ENCODE measurements around the gene PKD1L1.

The PKD1L1 gene

DNA sequence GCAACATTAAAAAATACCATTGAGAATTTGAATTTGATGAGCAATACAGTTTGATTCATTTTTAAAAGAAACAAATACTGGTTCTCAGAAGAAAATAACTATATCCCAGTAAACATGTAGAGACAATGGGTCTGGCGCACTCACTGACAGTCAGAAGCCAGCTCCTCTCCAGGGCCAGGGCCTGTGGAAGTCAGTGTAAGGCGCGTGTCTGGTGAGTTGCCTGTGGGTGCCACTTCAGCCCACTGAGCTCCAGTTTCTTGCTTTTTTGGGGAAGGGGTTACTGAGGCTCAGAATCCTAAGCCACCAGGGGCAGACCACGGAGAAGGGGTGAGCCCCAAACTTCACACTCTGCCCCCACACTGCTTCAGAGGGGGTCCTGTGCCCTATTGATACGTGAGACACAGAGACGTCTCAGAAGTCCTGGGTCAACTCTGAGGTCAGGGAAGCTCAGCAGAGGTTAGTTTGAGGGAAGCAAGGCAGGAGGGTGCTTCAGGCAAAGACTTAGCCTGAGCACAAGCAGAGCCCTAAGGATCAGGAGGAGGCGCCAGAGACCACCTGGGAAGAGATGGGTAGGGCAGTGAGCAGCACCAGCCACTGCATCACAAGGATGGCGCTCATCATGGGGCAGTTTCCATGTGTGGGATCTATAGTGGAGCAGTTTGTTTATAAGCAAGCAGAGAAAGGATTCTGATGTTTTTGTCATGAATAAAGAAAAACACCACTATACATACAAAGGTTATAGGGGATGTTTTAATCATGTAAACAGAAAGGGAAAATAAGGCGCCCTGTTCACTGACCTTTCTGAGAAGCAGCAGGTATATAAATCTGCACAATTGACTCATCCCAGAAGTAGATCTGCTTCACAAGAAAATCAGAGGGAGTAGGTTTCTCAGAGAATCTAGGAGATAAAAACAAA is 95.7 kb downstream of the PKD1L1 start:
- DNase-seq: no peak

DNA sequence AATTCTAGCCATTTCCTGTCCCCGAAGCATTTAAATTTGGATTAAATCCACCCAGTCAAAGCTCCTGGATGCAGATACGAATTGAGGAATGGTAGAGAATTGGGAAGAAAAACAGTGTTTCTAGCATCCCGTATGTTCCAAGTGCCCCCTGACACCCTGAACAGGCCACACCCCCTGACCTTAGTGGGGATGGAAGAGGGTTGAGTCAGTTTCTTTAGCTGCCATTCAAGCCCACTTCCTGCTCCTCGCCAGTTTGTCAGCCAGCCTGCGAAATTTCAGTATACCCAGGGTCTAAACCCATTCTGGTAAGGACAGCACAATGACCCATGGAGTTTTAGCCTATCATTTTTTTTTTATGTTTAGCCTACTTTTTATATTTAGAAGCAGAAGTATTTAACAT is 101.1 kb downstream of the PKD1L1 start:
- no peak for DNase-seq

DNA sequence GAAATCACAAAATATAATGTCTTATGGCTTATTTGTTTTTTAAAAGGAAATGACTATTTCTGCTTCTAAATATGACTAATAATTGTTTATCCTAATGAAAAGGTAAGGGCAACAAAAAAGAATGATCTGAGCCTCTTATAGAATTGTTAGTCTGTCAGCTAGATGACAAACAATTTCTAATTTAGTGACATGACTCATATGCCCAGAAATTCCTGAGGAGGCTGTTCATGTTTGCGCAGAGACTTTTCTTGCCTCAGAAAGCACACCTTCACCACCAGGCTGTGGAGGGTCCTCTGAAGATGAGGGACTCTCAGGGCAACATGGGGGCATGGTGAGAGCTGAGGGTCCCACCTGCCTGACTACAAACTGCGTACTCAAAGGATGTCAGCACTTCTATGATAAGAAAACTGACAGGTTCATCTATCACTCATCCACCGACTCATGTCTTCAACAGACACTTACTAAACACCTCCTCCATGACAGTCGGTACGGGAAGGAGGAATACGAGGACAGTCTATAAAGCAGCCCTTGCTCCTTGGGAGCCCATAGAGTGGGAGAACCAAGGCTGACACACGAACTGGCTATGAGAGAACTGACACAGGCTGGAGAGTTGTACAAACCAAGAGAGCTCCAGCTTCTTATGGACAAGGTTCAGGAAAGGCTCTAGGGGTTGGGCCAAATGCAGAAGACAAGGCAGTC is 102.0 kb downstream of the PKD1L1 start:
- no peak for DNase-seq

DNA sequence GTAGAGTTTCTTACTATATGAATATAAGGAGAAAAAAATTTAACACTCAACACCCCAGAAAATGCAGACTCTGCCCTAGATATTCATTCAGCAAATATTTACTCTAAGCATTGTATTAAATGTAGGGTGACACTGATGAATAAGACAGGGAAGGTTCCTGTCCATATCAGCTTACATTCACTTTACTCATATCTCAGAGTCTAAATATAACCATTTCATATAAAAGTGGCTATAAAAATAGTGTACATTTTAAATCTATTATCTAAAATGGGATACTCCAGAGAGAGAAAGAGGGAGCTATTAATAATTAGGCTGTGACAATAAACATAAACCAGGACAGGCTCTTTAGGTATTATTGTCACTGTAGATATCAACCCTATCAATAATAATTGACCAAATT is 104.0 kb downstream of the PKD1L1 start:
- no peak for DNase-seq

DNA sequence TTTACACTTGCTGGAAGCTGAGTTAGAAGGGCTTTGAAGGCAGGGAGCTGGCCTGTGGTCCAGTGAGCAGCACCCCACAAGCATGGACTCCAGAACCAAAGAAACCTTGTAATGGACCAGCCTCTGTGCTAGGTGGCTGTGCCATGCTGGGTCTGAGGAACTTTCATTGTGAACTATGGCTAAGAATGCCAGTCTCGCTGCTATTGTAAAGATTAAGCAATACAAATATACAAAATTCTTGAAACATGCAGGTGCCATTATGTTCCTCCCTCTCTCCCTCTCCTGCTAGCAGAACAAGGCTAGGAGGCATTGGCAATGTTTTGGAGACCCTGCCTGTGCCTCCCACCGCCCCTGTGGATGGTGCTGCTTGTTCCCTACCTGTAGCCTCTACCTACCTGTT is 105.0 kb downstream of the PKD1L1 start:
- no peak for DNase-seq

DNA sequence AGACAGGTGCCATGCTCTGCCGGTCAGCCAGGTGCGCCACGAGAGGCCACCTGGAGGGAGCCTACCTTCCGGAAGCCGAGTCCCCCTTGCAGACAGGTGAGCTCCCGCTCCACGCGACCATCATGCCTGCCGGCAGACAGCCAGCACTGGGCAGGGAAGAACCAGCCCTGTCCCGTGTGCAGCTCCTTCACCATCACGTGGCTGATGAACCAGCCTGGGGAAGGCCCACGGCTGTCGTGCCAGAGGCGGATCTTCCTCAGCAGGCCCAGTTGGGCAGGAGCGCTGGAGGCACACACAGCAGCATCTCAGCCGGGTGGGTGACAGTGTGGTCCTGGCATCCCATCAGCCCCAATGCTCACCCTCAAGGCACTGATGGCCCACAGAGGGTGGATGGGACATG is 108.9 kb downstream of the PKD1L1 start:
- DNase-seq: no peak

DNA sequence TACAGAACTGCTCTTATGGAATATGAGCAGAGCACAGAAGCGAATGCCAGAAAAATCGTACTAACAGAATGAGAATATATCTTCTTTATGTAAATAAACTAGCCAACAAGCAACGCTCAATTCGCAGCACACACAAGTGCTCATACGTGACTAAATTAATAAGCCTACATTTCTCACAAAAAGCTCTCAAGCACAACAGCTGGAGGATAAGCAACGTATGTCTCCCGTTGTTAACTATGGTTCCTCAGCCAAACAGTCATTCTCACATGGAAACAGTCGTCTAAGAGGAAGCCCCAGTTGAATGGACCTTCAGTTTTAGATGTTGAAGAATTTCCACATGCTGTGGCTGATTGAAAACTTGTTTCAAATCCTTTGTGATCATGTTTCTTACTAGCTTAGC is 110.4 kb downstream of the PKD1L1 start:
- DNase-seq: no peak

DNA sequence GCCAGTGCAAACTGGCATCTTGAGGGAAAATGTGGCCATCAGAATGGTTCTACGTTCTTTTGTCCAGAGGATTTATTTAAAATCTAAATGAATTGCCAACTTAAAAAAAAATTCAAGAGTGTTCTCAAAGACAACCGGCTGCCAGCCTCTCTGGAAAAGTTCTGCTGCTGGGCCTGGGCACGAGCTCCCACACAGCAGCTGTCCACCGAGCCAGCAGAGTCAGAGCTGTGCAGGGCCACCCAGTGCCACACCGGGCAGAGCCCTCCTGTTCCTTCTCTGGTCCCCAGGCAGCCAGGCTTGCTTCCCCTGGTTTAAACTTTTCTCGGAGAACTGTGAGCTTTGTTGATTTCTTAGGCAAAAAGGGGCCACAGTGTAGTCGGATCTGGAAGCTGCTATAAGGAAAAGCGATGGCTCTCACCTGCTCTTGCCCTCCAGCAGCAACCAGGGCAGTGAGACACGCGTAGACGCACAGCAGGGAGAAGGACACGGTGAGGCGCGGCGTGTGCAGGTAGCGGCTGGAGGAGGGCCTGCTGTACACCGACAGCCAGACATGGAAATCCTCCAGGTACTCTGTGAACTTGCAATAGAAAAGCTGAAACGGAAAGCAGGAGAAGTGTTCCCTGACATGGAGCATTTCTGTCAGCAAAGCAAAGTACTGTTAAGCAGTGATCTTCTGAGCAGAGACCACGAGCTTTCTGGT is 111.6 kb downstream of the PKD1L1 start:
- DNase-seq: no peak

DNA sequence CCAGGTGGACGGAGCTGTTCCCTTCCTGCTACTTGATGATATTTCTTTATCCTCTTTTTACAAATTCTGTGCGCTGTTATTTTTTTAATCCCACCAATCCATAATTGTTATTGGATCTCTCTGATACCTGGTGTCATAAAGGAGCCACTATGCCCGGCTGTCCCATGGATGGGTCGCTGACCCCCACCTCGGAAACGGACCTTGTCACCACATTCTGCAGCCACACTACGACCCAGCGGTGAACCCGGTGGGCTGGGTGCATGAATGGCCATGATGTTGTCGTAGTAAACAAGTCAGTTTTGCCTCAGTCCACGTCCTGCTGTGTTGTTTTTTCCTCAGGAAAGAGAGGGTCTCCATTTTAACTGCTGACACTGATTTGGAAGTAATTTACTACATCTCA is 112.2 kb downstream of the PKD1L1 start:
- no peak for DNase-seq

DNA sequence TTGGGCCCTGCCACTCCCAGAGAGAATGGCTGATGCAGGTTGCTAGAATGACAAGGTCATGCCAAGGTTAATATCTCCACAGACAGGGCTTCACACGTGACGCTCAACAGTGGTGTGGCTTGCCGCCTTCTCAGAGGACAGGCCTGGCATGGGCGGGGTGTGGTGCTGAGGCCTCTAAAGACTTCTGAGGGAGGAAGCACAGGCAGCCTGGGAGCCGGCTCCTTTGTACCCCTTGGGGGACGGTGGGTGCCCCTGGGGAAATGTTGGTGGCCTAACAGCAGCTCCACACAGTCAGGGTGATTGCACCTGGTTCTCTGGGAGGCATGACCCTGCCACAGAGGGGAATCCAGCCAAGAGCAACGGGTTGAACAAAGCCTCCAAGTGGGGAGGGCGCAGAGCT is 115.1 kb downstream of the PKD1L1 start:
- DNase-seq: no peak

DNA sequence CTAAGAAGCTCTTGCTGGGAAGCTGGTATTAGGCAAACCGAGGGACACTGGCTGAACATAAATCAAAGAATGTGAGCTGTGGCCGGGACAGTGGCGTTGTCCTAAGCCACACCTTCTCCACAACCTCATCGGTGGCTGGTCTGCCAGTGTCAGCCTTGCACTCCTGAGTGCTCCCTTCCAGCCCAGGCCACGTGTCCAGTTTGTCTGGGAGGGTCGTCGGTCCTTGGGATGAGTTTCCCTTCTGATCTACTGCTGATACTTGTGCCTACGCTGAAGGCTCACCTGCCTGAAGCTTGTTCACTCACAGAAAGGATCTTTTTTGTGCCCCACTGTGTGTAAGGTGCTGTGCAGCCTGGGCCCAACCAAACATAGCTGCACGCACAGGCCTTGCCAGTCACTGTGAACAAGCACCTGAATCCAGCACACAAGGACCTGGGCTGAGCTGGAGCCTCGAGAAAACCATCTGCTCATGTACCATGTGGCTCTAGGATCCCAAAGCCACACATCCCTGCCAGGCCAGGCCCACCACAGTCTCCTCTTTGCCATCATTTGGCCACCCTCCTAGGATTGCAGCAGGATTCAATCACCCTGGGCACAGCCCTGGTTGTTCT is 116.1 kb downstream of the PKD1L1 start:
- DNase-seq: no peak

DNA sequence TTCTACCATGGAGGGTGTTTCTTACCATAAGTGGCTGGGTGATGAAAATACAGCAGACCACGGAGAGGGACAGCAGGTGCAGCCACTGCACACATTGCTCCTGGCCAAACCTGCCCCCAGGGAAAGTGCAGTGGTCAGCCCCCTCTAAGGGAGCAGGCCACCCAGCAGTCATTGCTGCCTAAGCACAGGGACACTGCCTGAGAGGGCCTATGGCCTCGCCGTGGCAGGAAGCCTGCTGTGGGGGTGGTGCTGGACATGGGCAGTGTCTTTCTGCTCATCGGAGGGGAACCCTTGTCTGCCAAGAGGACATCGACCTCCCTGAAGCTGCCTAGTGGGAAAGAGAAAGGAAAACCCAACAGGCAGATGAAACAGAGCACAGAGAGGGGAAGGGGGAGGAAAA is 118.3 kb downstream of the PKD1L1 start:
- no peak for DNase-seq

DNA sequence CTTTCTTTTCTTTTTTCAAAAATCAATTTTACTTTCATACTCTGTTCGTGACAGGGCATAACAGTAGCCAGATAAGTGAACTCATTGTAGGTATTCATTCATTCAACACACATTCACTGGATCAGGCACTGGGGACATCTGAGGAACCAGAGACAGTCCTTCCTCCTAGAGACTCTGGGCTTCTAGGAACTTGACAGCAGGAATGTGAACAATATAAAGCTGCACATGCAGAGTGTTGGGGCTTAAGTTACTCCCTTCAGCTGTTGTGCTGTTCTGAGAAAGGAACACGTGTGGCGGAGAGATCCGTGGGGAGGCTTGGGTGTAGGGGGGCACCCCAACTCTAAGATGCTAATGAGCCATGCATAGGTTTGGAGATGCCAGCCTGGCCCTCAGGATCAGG is 120.4 kb downstream of the PKD1L1 start:
- no peak for DNase-seq

DNA sequence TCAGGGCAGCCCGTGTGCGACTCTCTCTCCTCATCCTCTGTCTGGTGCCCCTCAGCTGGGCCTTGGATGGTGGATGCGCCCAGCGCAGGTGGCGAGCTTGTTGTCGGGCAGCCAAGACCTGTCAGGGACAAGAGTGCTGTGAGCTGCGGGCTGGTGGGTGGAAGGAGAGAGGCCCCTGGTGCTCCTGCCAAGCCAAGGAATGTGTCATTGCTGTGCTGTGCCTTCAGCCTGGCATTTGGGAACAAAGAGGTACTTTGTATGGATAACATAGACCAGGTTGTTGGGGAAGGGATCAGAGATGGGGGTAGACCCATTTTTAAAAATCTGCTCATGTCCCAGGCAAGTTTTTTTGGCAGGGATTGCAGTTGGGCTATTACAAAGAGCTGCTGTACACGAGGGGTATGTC is 120.9 kb downstream of the PKD1L1 start:
- no peak for DNase-seq

DNA sequence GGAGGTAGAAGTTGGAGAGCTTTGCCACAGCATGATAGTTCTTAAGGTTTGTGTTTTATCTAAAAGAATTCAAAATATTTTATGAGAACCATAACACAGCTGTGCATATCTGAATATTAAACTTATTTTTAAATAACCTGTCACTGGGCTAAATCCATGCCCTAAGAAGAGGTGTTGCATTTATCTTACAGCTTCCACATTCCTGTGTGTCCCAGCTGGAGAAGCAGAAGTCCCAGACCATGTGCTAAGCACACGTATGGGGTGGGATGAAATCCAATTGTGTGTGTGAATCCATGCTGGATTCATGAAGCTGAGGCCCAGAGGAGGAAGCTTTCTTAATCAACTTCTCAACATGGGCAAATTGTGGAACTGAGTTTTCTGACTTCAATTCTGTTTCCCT is 121.5 kb downstream of the PKD1L1 start:
- DNase-seq: no peak

DNA sequence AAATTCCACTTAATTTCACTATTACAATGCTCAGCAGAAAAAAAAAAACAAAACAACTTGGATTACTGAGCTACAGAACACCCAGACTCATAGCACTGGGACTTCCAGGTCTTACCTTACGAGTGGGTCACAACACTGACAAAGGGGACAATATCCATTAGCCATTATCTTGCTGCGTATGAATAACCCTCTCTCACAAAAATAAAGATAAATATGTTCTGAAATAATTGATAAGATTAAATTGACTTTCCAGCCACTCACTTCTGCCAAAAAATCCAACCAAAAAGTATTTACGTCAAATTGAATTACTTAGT is 128.7 kb downstream of the PKD1L1 start:
- DNase-seq: no peak

DNA sequence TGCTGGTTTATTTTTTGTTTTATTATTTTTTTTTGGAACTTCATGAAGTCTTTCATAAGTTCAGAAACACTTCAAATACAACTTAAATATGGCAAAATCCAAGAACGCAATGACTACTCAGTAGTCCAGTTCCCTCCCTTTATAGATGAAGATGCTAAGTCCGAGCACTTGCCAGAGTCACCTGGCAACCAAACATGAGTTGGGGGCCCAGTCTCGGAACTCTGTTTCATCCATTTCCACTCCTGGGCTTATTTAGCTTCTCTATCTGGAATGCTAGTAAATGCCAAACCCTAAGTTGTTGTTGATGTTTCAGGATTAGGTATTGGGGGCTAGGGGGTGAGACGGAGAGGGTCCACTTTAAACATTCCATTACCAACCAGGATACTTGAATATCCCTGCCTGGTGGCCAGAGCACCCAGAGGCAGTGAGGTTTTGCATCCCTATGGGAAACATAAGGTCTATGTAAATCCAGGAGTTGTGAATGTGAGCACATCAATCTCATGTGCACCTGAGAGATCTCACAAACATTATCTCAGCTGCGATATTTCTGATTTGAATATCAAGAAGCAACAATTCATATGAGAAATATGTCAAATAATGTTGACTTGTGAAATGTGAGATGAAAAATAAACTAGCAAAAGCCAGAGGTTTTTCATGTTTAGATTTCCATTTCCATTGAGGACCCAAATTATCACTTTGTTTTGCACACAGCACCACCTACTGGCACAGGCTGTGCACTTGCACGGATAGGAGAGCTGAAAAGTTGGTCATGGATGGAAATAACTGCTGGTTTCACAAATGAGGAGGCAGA is 129.3 kb downstream of the PKD1L1 start:
- peak in 1 of 2 experiments; percentile 3 for DNase-seq

DNA sequence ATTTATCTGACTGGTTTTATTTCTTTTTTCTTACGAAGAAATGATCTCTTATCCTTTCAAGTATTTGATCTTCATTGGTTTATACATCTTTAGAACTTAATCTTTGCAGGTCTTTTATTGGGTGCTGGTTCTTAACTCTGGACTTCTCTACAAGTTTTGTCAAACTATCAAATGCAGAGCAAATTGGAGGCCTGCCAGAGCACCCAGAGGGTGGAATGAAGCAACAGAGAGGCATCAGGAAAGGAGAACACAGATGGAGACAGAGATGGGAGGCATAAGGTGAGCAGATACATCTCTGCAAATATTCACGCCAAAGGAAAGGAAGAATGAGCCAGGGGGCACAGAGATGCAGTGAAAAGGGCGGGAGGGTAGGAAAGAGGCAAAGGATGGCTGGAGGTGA is 130.3 kb downstream of the PKD1L1 start:
- DNase-seq: no peak

DNA sequence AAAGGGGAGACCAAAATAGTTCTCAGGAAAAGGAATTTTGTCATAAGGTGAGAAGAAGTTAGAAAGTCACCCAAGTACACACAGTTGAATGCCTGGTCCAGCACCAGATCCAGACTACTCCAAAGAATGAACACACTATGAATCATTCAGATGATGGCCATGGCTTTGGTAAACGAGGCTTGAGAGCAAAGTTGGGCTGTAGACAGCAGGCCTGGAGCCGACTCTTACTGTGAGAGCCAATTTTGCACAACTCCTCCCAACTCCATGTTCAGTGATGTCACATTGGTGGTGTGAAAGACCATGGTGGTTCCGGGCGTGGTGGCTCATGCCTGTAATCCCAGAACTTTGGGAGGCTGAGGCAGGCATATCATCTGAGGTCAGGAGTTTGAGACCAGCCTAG is 131.6 kb downstream of the PKD1L1 start:
- DNase-seq: no peak

DNA sequence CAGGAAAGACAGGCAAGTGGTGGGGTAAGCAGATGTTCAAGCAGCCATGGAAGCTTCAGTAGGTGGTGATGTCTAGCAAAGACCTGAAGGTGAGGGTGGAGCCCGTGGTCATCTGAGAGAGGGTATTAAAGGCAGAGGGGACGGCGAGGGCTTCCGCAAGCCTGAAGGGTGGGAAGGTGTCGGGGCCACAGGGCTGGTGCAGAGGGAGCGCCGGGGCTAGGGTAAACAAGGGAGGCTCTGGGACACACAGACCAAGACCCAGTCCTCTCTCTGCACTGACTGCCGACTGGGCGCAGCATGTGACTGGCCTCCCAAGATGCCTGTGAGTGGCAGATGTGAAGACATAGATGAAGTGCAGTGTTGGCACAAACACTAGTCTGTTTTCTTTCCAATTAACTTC is 132.4 kb downstream of the PKD1L1 start:
- no peak for DNase-seq

DNA sequence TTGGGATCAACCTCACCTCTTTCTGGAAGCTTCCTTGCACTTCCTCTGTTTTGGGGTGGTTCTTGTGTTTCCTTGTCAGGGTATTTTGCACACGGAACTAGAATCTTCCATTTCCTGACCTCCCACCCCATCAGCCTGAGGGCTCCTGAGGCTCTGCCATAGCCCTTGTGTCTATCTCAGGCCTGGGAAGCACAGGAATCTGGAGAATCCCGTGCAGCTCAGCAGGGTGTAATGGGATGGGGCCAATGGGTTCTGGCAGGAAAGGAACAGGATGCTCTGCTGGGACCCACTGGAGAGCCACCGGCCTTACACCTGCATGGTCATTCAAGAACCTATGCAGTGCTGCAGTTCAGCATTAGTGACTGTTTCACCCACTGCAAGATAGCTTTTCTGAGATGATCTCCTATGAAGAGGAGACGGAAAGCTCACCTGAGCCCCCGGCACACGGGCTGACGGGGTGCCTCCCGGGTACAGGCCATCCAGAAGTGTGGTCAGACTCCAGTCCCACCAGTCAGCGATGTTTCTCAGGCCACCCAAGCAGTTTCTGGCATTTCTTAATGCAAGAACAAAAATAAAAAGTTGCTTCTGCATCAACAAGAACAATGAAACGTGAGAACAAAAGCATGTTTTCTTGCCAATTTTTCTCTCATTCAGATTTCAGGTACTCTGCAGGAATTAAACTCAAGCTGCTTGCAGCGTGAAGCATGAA is 133.2 kb downstream of the PKD1L1 start:
- DNase-seq: no peak
